SIG-M5 treated with dmso at 0.1 percent for 504 hours (cell line): Measurements from ENCODE around the gene CHMP4A.
"Not testable (repeated sequence)": the region's sequence is repeated elsewhere in the genome, so short reads cannot be mapped to it uniquely, and the experiment has no call there.

ENCODE experiments used
- DNase-seq: peaks from one replicate; lab custom pipeline; 2025; ENCODE audit not compliant: unreplicated experiment; lab: John Stamatoyannopoulos, UW

CHMP4A gene

DNA sequence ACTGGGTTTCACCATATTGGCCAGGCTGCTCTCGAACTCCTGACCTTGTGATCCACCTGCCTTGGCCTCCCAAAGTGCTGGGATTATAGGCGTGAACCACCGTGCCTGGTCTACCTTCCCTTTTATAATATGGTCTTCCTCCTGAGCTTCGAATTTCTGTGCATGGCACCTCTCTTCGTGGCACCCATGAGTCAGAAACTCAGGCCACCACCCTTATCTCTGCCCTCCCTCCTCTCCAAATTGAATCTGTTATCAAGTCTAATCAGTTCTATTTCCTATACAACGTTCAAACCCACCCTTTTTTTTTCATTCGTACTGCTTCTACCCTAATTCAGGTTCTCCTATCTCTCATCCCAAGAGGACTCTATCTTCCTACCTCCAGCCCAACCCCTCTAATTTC, 34.1 kb upstream of the CHMP4A start:
- no peak for DNase-seq

- DNase-seq = peak; percentile 11
Observed at GRCh38 chr14:24246765-24247212, 33.5 kb upstream of the CHMP4A start.

DNA sequence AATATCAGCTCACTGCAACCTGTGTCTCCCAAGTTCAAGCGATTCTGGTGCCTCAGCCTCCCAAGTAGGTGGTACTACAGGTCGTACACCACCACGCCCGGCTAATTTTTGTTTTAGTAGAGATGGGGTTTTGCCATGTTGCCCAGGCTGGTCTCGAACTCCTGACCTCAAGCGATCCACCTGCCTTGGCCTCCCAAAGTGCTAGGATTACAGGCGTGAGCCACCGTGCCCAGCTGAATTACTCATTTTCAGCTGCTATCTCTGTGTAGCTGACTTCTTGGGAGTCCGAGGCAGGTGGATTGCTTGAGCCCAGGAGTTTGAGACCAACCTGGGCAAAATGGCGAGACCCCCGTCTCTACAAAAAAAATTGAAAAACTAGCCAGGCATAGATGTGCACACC, 32.1 kb upstream of the CHMP4A start:
- DNase-seq = not testable (repeated sequence)

DNA sequence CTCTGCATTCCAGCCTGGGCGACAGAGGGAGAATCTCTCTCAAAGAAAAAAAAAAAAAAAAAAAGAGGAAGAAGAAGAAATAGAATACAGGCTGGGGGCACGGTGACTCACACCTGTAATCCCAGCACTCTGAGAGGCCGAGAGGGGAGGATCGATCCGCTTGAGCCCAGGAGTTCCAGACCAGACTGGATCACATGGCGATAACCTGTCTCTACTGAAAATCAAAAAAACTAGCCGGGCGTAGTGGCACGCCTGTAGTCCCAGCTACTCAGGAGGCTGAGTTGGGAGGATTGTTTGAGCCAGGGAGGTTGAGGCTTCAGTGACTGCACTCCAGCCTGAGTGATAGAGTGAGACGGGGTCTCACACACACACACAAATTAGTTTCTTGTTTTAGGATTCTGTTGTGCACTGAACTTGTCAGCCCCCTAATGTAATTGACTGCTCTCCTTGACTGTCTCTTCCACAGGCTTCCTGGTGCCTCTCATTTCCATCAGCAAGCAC, 30.1 kb upstream of the CHMP4A start:
- DNase-seq = peak; percentile 53

GRCh38 chr14:24241829-24242443, 28.6 kb upstream of the CHMP4A start:
- DNase-seq = peak; percentile 96

DNA sequence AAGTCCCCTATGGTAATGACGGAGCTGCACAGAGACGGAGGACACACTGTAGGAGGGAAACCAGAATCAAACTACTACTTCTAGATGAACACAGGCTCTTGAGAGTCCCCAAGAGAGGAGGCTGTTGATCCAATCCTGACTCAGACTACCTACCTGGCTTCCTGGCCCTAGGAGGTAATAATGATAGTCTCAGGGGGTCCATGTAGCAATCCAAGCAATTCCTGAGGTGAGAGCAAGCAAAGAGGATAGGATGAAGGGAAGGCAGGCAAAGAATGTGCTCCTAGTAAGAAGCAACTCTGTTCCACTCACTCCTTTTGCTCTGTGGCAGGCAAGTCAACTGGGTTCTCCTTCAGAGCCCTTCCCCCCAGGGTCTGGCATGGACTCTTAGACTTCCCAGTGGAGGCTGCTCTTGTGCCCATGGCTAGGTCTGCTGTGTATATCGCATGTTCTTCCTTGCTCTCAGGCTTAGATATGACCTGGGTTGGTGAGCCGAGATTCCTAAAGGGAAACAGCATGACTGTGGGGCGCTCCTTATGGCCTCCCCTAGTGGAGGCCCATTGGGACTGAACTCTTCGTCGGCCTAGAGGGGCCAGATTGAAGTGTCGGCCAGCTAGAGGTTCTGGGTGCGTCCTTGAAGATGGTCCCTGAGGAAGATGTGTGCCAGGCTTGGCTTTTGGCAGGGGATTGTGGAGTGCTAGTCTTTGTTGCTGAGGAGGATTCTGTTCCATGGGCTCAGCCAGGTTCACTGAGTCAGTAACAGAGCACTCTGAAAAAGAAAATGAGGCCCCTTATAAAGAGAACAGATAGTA, 27.0 kb upstream of the CHMP4A start:
- DNase-seq = no peak

- DNase-seq = no peak
Observed at GRCh38 chr14:24238527-24239037, 25.3 kb upstream of the CHMP4A start.

GRCh38 chr14:24238123-24238522, 24.8 kb upstream of the CHMP4A start:
- no peak for DNase-seq

- DNase-seq = no peak
Observed at GRCh38 chr14:24237463-24237955, 24.2 kb upstream of the CHMP4A start.

- no peak for DNase-seq
Observed at GRCh38 chr14:24236689-24237462, 23.6 kb upstream of the CHMP4A start.

DNA sequence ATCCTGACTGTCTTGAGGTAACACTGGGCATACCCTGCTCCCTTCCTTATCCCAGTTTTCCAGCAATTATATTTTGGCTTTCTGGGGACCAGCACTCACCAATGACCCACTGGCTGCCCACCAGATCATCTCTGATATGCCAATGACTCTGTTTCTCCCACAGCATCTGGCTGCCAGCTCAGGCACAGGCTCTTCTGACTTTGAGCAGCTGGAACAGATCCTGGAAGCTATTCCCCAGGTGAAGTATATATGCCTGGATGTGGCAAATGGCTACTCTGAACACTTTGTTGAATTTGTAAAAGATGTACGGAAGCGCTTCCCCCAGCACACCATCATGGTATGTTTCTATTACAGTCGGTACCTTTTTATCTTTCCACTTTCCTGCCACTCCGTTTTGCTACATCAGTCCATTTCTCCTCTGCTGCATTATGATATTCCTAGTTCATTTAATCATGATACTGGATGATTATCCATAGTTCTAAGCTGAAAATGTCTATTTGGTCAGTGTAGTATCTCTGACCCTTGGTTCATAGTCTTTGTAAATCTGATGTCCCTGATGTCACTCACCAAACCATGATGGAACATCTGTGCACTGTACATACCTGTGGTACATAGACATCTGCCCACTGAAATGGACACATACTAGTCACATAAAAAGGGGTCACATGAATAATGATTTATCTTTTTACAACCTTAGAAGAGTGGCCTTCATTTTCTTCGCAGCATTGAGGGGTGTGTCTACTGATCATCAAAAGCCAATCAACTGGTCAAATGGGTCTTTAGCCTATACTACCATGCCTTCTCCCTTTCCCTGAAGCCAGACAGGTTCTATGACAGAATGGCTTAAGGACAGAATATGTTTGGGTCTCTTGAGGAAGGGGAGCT, 22.8 kb upstream of the CHMP4A start:
- no peak for DNase-seq

GRCh38 chr14:24234095-24235005, 21.1 kb upstream of the CHMP4A start:
- no peak for DNase-seq

- DNase-seq = no peak
Observed at GRCh38 chr14:24233538-24233866, 20.2 kb upstream of the CHMP4A start.

DNA sequence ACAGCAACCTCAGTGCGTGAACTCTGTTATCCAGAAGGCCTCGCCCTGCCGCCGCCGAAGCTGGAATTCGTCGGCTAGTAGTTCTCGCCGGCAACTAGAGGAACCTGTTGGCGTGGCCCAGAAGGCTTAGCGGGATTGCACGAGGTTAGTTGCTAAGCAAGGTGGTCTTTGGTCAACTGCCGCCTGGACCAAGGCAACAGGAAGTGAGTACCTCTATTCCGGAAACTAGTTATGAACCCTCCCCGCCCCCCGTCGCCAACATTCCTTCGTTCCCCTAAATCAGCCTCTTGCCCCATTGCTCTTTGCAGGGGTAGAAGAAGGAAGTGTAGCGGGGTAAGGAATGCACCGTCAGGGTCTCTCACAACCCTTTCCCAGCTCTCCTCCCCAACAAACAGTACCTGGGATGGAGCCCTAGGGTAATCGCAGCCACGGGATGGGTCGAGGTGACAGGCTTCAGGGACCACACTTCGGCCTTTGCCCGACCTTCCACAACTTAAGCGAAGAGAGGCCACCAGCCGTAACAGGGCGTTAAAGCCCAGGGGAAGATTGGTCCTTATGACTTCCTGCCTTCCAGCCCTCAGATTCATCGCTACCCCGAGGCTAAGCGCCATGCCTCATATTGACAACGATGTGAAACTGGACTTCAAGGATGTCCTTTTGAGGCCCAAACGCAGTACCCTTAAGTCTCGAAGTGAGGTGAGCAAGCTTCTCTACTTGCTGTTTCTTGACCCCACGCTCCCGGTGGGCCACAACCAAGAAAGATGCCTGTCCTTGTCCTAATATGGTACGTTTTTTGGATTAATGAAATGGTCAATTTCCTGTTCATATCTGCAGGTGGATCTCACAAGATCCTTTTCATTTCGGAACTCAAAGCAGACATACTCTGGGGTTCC, 19.6 kb upstream of the CHMP4A start, which contains the start of gene GMPR2:
GMPR2 (plus strand) TSS at position 285 of the 893 bp plus-strand sequence; CDS start at position 610, 325 bp downstream.
- DNase-seq = peak; percentile 90

GRCh38 chr14:24232121-24232644, 18.9 kb upstream of the CHMP4A start, which contains the start of gene NEDD8:
Gene NEDD8, minus strand, starts transcription at chr14:24232367. Its CDS starts 100 bp downstream, at chr14:24232267.
- DNase-seq = peak; percentile 94

DNA sequence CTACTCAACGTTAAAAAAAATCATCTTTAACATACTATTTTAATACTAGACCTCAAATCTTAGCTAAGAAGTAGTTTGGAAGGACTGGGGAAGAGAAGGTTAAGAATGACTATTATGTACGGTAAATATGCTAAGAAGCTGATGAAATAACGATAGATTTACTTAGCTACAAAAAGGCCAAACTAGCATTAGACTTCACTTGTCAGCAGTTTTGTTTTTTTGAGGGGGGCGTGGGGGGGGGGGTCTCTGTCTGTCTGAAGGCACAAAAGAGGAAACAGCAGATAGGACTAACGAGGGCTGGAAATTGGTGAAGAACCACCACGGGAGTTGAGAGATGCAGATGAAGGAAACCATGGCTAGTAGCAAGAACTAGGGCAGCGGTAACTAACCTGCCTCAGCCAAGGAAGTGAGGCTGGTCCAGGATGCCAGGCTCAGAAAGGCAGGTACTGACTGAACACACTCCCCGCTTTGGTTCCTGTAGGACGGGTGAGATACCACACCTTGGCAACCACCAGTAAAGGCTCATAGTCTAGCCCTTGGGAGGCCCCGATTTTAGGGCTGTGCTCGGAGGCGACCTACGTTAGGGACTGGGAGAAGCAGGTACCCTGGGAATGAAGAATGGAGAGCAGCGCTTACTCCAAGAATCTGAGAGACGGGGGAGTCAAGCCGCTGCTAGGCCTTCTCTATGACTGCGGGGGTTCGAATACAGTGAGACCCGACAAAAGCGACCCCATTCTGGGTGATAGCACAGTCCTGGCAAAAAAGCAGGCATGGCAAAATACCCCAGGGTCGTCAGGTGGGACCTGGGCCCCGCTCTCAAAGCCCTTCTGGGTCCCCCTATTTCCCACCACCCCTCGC, 18.2 kb upstream of the CHMP4A start:
- DNase-seq = peak; percentile 20

- no peak for DNase-seq
Observed at GRCh38 chr14:24228902-24229301, 15.6 kb upstream of the CHMP4A start.
